HFFc6 (cell line): ENCODE results near the gene LIX1L. TPM values are rescaled to one million over a fixed set of nuclear protein-coding genes. Genes with fewer than 3 reads are reported as not detected.

ENCODE experiments used
- DNase-seq: peaks from one replicate; pipeline ENCODE4 v3.0.0-alpha.2; 2018
- H3K27ac Mint-ChIP-seq: 2 replicates; pipeline ENCODE4 v1.8.0; 2020; ENCODE audit warnings: mild to moderate bottlenecking, mixed read lengths
- H3K27me3 Mint-ChIP-seq: 2 replicates; pipeline ENCODE4 v1.8.0; 2021; ENCODE audit warnings: mild to moderate bottlenecking, moderate library complexity, mixed read lengths; ENCODE audit not compliant: insufficient read depth
- H3K36me3 Mint-ChIP-seq: 2 replicates; pipeline ENCODE4 v1.8.0; 2021; ENCODE audit warnings: low read depth, mixed read lengths
- H3K4me1 Mint-ChIP-seq: 2 replicates; pipeline ENCODE4 v1.8.0; 2020; ENCODE audit warnings: low read depth, mixed read lengths
- H3K4me3 Mint-ChIP-seq: 2 replicates; pipeline ENCODE4 v1.8.0; 2020; ENCODE audit warnings: mild to moderate bottlenecking, moderate library complexity, mixed read lengths
- H3K9me3 Mint-ChIP-seq: 2 replicates; pipeline ENCODE4 v1.8.0; 2020; ENCODE audit warnings: mild to moderate bottlenecking, mixed read lengths
- CTCF ChIP-seq: fragments of 200-600 bp; sonication (generic); IDR thresholded peaks from 2 replicates; pipeline ENCODE4 v1.5.0; 2021; ENCODE audit warnings: antibody characterized with exemption, mild to moderate bottlenecking
- total RNA-seq, 6 experiments: library from RNA; stranded (reverse); fragmentation: NEBNext Ultra II Directional; extraction: Animal tissue kit (Norgen Biotek cat#: 25700); gene quantifications; 2 replicates in 1 of 6; 3 replicates in 5 of 6; pipeline ENCODE4 v1.2.3, GENCODE V29; 2021

Gene LIX1L
- total RNA-seq, 6 experiments from 2014 or later: 51.0 to 59.6 (median 56.1) TPM

- H3K4me3 Mint-ChIP-seq: no peak overlapping the region
- no peak for DNase-seq
- no peak overlapping the region for H3K27ac Mint-ChIP-seq
Measured at GRCh38 chr1:145987926-145988325, 30.1 kb upstream of the LIX1L start.

GRCh38 chr1:145986551-145986950 lies 28.7 kb upstream of the LIX1L start:
- Mint-ChIP-seq H3K4me3 (no peak overlapping the region; the same call in 1 of the 2 replicates), H3K9me3 (no peaks in the 10 kb centered on the region), H3K27ac (peak overlapping the region; percentile 89)

More at GRCh38 chr1:145987926-145988325, 30.1 kb upstream of the LIX1L start:
- no peak for TF ChIP-seq CTCF
- Mint-ChIP-seq H3K36me3 (peaks cover 5% of the 10 kb centered on the region), H3K9me3 (no peaks in the 10 kb centered on the region), H3K27me3 (no peaks in the 10 kb centered on the region), H3K4me1 (peaks cover 43% of the 10 kb centered on the region)

GRCh38 chr1:145985502-145986439 lies 28.0 kb upstream of the LIX1L start:
- H3K4me1 Mint-ChIP-seq: peaks cover 36% of the 10 kb centered on the region
- H3K27ac Mint-ChIP-seq: peak overlapping the region; percentile 89
- TF ChIP-seq CTCF: no peak
- H3K27me3 Mint-ChIP-seq: no peaks in the 10 kb centered on the region
- no peaks in the 10 kb centered on the region for H3K36me3 Mint-ChIP-seq
- no peaks in the 10 kb centered on the region for H3K9me3 Mint-ChIP-seq
- DNase-seq: peak; percentile 33
- H3K4me3 Mint-ChIP-seq: peak overlapping the region; percentile 64

More at GRCh38 chr1:145986551-145986950, 28.7 kb upstream of the LIX1L start:
- DNase-seq: no peak
- no peak for TF ChIP-seq CTCF
- Mint-ChIP-seq H3K4me1 (peaks cover 36% of the 10 kb centered on the region), H3K36me3 (no peaks in the 10 kb centered on the region), H3K27me3 (no peaks in the 10 kb centered on the region)

GRCh38 chr1:145985129-145985501 lies 27.3 kb upstream of the LIX1L start:
- Mint-ChIP-seq H3K4me3 (peak overlapping the region; percentile 64), H3K27me3 (no peaks in the 10 kb centered on the region), H3K4me1 (peaks cover 36% of the 10 kb centered on the region), H3K27ac (peak overlapping the region; percentile 89), H3K9me3 (no peaks in the 10 kb centered on the region), H3K36me3 (no peaks in the 10 kb centered on the region)
- no peak for DNase-seq
- TF ChIP-seq CTCF: no peak

GRCh38 chr1:145983960-145984830 lies 26.4 kb upstream of the LIX1L start:
- H3K36me3 Mint-ChIP-seq: no peaks in the 10 kb centered on the region
- H3K9me3 Mint-ChIP-seq: no peaks in the 10 kb centered on the region
- H3K4me3 Mint-ChIP-seq: no peak overlapping the region
- H3K27ac Mint-ChIP-seq: peak overlapping the region; percentile 89
- DNase-seq: no peak
- TF ChIP-seq CTCF: no peak
- H3K4me1 Mint-ChIP-seq: peaks cover 36% of the 10 kb centered on the region
- H3K27me3 Mint-ChIP-seq: no peaks in the 10 kb centered on the region
